MV-4-11 (cell line): ENCODE data around the gene SYT12.
A peak's percentile ranks its signal among the peaks of the same experiment; 100 is the strongest.
"Not testable (repeated sequence)": the region's sequence is repeated elsewhere in the genome, so short reads cannot be mapped to it uniquely, and the experiment has no call there.

Experiments
- DNase-seq: peaks from one replicate; lab custom pipeline; 2025; lab: John Stamatoyannopoulos, UW

The SYT12 gene

GRCh38 chr11:67022961-67023956, at the start of gene SYT12:
Gene SYT12 (plus strand): TSS chr11:67023134. CDS start chr11:67030145, 7,011 bp downstream.
- DNase-seq = no peak

GRCh38 chr11:66973956-66974580, 48.9 kb upstream of the SYT12 start:
- DNase-seq = peak; percentile 12

- no peak for DNase-seq
Measured at GRCh38 chr11:66974724-66975404, 48.1 kb upstream of the SYT12 start, which contains the start of gene C11orf86. Gene C11orf86 (plus strand): TSS chr11:66975304. CDS start chr11:66975363, 59 bp downstream.

GRCh38 chr11:66975405-66976027, 47.4 kb upstream of the SYT12 start:
- no peak for DNase-seq

- no peak for DNase-seq
Measured at GRCh38 chr11:66976028-66976467, 46.9 kb upstream of the SYT12 start.

- DNase-seq = no peak
Measured at GRCh38 chr11:66976925-66977324, 46.0 kb upstream of the SYT12 start.

- DNase-seq = no peak
Measured at GRCh38 chr11:66978229-66978628, 44.7 kb upstream of the SYT12 start.

GRCh38 chr11:66978717-66979116, 44.2 kb upstream of the SYT12 start:
- DNase-seq = no peak

GRCh38 chr11:66979336-66979980, 43.5 kb upstream of the SYT12 start:
- DNase-seq = no peak

GRCh38 chr11:66981976-66982578, 40.9 kb upstream of the SYT12 start:
- DNase-seq = peak; percentile 94

- no peak for DNase-seq
Measured at GRCh38 chr11:66983275-66983924, 39.5 kb upstream of the SYT12 start.

GRCh38 chr11:66985508-66986177, 37.3 kb upstream of the SYT12 start:
- no peak for DNase-seq

GRCh38 chr11:66986178-66986545, 36.8 kb upstream of the SYT12 start:
- no peak for DNase-seq

GRCh38 chr11:66987158-66987620, 35.7 kb upstream of the SYT12 start:
- DNase-seq = no peak

- DNase-seq = no peak
Measured at GRCh38 chr11:66987924-66988637, 34.9 kb upstream of the SYT12 start.

- DNase-seq = not testable (repeated sequence)
Measured at GRCh38 chr11:66988741-66989140, 34.2 kb upstream of the SYT12 start.

GRCh38 chr11:66989360-66989759, 33.6 kb upstream of the SYT12 start:
- not testable (repeated sequence) for DNase-seq

GRCh38 chr11:66992041-66992440, 30.9 kb upstream of the SYT12 start:
- DNase-seq = no peak
